ENCODE measurements around the gene TAOK3.
"Not testable (repeated sequence)": the region's sequence is repeated elsewhere in the genome, so short reads cannot be mapped to it uniquely, and the experiment has no call there.

Gene TAOK3

DNA sequence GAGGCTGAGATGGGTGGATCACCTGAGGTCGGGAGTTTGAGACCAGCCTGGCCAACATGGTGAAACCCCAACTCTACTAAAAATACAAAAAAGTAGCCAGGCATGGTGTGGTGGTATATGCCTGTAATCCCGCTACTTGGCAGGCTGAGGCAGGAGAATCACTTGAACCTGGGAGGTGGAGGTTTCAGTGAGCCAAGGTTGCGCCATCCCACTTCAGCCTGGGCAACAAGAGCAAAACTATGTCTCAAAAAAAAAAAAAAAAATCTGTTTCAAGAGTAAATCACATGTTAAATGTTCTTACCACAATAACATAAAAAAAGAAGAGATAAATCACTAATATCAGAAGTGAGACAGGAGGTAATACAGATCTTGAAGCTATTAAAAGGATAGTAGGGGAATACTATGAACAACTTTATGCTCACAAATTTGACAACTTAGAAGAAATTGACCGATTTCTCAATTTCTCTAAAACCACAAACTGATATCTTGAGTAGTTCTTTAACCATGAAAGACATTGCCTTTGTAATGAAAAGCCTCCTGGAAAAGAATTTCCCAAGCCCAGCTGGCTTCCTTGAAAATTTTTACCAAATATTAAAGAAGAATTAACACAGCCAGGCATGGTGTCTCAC, 37.7 kb downstream of the TAOK3 start:
- DNase-seq: no peak

DNA sequence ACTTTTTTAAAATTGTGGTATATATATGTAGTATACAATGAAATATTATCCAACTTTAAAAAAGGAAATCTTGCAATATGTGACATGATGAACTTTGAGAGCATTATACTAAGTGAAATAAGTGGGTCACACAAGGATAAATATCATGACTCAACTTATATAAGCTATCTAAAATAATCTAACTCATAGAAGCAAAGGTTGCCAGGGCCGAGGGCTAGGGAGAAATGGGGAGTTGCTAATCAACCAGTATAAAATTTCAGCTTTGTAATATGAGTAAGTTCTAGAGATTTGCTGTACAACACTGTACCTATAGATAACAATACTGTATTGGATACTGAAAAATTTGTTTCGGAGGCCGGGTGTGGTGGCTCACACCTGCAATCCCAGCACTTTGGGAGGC, 38.5 kb downstream of the TAOK3 start:
- DNase-seq: no peak

DNA sequence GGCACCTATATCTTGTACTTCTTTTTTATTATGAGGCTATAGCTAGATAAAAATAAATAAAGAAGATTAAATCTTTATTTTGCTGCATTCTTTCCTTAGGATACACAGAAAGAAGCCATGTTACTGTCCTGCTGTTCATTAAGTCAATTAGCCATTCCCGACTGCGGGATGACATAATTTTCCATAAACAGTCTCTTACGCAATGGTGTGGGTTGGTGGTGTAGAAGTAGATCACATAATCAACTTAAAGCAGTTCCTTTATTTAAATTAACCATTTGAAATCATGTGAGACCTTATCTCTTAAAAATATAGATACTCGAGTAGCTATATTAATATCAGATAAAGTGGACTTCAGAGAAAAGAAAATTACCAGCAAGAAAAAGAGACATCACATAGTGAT, 40.2 kb downstream of the TAOK3 start:
- DNase-seq: no peak

DNA sequence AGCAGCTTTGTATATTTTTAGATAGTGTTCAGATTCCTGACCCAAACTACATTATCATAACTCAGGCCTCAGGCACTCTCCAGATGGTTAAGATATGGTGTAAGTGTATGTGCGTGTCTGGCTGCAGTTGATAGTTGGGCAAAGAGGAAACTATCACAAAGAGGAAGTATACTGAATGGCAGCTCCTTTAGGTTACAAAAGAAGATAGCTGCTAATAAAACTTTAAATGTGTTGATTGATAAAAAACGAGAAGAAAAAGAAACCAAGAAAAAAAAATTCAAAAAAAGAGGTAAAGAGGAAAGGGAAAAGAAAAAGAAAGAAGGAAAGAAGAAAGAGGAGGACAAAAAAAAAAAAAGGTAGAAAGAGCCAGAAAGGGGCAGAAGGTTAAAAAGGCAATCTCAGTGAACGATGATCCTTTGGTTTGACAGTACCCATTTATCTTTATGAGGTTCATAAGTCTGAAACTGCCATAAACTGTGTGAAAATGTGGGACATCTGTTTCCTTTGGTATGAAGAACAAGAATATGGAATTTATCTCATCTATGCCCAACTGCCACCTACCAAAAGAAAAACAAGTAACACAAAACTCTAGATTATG, 42.2 kb downstream of the TAOK3 start:
- DNase-seq: no peak

- DNase-seq: no peak
Observed at GRCh38 chr12:118328486-118329330, 44.0 kb downstream of the TAOK3 start.

DNA sequence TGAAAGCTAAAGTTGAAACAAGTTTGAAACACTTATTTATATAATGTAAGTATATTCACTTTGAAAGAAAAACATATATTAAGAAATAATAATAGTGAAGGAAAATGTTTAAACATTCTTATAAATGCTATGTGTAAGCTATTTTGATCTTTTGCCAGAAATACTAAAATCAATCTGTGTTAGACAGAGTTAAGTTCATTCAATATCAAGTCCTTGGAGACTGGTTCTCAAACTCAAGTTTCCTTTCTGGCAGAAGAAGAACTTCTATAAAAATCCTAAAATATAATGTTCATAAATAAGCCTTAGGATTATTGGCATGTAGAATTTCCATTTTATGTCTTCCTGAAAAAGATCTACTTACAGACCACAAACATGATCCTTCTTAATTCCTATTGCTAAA, 45.3 kb downstream of the TAOK3 start:
- no peak for DNase-seq

GRCh38 chr12:118326991-118327390, 45.7 kb downstream of the TAOK3 start:
- DNase-seq: no peak

DNA sequence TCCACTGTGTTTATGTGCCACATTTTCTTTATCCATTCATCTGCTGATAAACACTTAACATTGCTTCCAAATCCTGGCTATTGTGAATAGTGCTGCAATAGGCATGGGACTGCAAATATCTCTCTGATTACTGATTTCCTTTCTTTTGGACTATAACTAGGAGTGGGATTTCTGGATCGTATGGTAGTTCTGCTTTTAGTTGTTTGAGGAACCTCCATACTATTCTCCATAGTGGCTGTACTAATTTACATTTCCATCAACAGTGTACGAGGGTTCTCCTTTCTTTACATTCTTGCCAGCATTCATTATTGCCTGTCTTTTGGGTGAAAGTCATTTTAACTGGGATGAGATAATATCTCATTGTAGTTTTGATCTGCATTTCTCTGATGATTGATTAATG, 47.6 kb downstream of the TAOK3 start:
- no peak for DNase-seq

GRCh38 chr12:118319627-118320026, 53.1 kb downstream of the TAOK3 start:
- DNase-seq: no peak

GRCh38 chr12:118318744-118319143, 54.0 kb downstream of the TAOK3 start:
- no peak for DNase-seq

- no peak for DNase-seq
Observed at GRCh38 chr12:118317729-118318128, 55.0 kb downstream of the TAOK3 start.

- DNase-seq: no peak
Observed at GRCh38 chr12:118315821-118316220, 56.9 kb downstream of the TAOK3 start.

DNA sequence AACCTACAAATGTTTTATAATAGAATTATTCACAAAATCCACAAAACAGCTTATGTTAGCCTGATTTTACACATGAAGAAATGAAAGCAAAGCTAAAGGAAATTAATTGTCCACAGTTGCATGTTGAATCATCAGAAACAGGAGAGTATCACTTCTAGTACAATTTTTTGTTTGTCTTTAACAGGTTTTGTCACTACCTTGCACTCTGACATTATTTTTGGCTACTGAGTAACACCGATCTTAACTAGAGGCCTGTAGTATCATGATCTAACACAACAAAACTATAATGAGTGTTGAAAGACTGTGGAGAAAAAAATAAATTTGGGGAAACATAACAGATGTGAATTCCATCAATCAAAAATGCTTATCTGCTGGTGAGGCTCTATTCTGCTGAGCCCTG, 60.1 kb downstream of the TAOK3 start:
- no peak for DNase-seq

DNA sequence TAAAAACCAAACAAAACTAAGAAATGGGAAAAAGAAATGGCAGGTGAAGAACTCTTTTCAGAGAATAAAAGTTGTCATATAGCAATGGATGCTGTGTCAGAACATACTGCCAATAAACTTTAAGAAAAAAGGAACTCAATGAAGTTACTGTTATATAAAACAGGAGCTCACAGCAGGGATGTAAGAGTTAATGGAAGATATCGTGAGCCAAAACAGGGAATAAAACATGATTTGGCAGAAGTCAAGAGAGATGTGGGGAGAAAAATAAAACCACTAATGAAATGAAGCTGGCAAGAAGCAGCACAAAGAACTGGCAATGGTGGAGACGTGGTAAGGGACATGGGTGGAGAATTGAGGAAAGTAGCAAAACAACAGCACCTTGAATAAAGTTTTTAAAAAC, 61.0 kb downstream of the TAOK3 start:
- no peak for DNase-seq

GRCh38 chr12:118310320-118310719, 62.4 kb downstream of the TAOK3 start:
- DNase-seq: no peak

GRCh38 chr12:118308006-118308405, 64.7 kb downstream of the TAOK3 start:
- not testable (repeated sequence) for DNase-seq

GRCh38 chr12:118307069-118307954, 65.4 kb downstream of the TAOK3 start:
- DNase-seq: no peak

DNA sequence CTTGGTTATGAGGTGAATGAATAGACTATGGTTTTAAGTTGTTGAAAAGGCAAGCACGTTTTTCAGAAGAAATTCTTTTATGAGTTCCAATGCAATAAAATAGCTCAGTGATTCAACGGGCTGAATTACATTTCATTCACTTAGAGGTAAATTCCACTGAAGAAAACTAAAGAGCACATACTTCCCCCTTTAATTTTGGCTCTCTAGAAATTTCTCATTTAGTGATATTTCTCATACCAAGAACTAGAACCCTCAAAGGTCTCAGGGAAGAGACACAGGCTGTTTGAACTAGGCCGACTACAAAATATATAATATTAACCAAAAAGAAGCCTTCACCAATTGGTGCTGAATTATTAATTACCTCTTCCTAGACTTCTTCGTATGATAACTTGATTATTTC, 68.6 kb downstream of the TAOK3 start:
- no peak for DNase-seq

- DNase-seq: no peak
Observed at GRCh38 chr12:118302053-118302452, 70.7 kb downstream of the TAOK3 start.

- no peak for DNase-seq
Observed at GRCh38 chr12:118299791-118300460, 72.8 kb downstream of the TAOK3 start.

GRCh38 chr12:118297284-118297683, 75.4 kb downstream of the TAOK3 start:
- no peak for DNase-seq

- no peak for DNase-seq
Observed at GRCh38 chr12:118292836-118293235, 79.9 kb downstream of the TAOK3 start.

Measured in T-helper 9 cell (primary cell).